ENCODE data around the gene SYTL1.

The SYTL1 gene

GRCh38 chr1:27400082-27400962, 58.5 kb downstream of the SYTL1 start:
- DNase-seq: peak in 3 of 56 donors; percentile 10 to 30 (median 10)

- no peak for DNase-seq
Observed at GRCh38 chr1:27400963-27401341, 59.1 kb downstream of the SYTL1 start.

GRCh38 chr1:27402349-27402754, 60.5 kb downstream of the SYTL1 start:
- peak in 41 of 56 donors; percentile 14 to 77 (median 47) for DNase-seq

- peak in 13 of 56 donors; percentile 11 to 43 (median 22) for DNase-seq
Observed at GRCh38 chr1:27403065-27403726, 61.4 kb downstream of the SYTL1 start.
